ENCODE data around the gene HABP4. TPM values are rescaled to one million over a fixed set of nuclear protein-coding genes. Genes with fewer than 3 reads are reported as not detected.

HABP4 gene
- total and polyA plus RNA-seq, 9 of the 15 experiments (the other 6 are each of a cell fraction or from before 2014, with no cell fraction given), result 0.38 to 2.4 (median 1.9) TPM

- H3K27me3 ChIP-seq (ENCODE audit: control insufficient read depth in 2 of 2, insufficient read depth in 2 of 2, low read length in 2 of 2), result peaks cover 6 to 49% of the 10 kb centered on the region in 2 experiments
- ATAC-seq, result no peak
- CTCF ChIA-PET (ENCODE audit: low intra/inter-chr PET ratio), result no interaction called here
- BruUV-seq (replicated peaks), result no TSS peak
- no peak overlapping the region for H3K4me3 ChIP-seq
- FAIRE-seq, result no peak
- H3K4me1 ChIP-seq (replicated peaks in 1 of 2; ENCODE audit: control insufficient read depth in 2 of 2, insufficient read depth in 2 of 2, low read length in 2 of 2), result peaks cover 0 to 10% of the 10 kb centered on the region in 2 experiments; a peak in 1 of 5 replicates
- no peak for TF ChIP-seq CCAR2 (IDR thresholded peaks at IDR 0.05; ENCODE audit: low read depth, low read length)
- no peak for TF ChIP-seq CXXC5 (CRISPR knock-in tag; IDR thresholded peaks at IDR 0.05)
- TF ChIP-seq MYC (IDR thresholded peaks at IDR 0.05; ENCODE audit: low read depth, low read length), result no peak
- no peak for TF ChIP-seq MYC (CRISPR knock-in tag; IDR thresholded peaks at IDR 0.05; ENCODE audit: borderline replicate concordance, low read depth)
- TF ChIP-seq FOXJ2 (tag; IDR thresholded peaks at IDR 0.05), result no peak
- no peak for TF ChIP-seq CBX3 (IDR thresholded peaks at IDR 0.05; ENCODE audit: borderline replicate concordance in 1 of 2, low read length in 2 of 2)
- no peak for TF ChIP-seq ZNF224 (CRISPR knock-in tag; IDR thresholded peaks at IDR 0.05)
- no peak for TF ChIP-seq KAT8 (IDR thresholded peaks at IDR 0.05; ENCODE audit: low read depth)
- no peak for TF ChIP-seq PATZ1 (CRISPR knock-in tag; IDR thresholded peaks at IDR 0.05; ENCODE audit: borderline replicate concordance)
- TF ChIP-seq ZNF707 (CRISPR knock-in tag; conservative IDR thresholded peaks at IDR 0.05), result no peak
- no peak for TF ChIP-seq SMAD2 (IDR thresholded peaks at IDR 0.05; ENCODE audit: low read depth, low read length)
- TF ChIP-seq ZSCAN29 (IDR thresholded peaks at IDR 0.05), result no peak
- TF ChIP-seq, protein P1, sequence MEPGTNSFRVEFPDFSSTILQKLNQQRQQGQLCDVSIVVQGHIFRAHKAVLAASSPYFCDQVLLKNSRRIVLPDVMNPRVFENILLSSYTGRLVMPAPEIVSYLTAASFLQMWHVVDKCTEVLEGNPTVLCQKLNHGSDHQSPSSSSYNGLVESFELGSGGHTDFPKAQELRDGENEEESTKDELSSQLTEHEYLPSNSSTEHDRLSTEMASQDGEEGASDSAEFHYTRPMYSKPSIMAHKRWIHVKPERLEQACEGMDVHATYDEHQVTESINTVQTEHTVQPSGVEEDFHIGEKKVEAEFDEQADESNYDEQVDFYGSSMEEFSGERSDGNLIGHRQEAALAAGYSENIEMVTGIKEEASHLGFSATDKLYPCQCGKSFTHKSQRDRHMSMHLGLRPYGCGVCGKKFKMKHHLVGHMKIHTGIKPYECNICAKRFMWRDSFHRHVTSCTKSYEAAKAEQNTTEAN (CRISPR knock-in tag; IDR thresholded peaks at IDR 0.05), result no peak
- TF ChIP-seq HNRNPK (IDR thresholded peaks at IDR 0.05; ENCODE audit: low read depth, low read length, poor library complexity, severe bottlenecking), result no peak
- TF ChIP-seq ZBTB8A (IDR thresholded peaks at IDR 0.05; ENCODE audit: partially characterized antibody), result no peak
- TF ChIP-seq ZNF780A (CRISPR knock-in tag; IDR thresholded peaks at IDR 0.05), result no peak
- no peak for TF ChIP-seq ZNF133 (CRISPR knock-in tag; IDR thresholded peaks at IDR 0.05)
- no peak for TF ChIP-seq ARID2 (IDR thresholded peaks at IDR 0.05)
- no peak for TF ChIP-seq SNIP1 (IDR thresholded peaks at IDR 0.05; ENCODE audit: low read depth)
- TF ChIP-seq GTF2F1 (IDR thresholded peaks at IDR 0.05; ENCODE audit: low read depth, low read length), result no peak
- no peak for TF ChIP-seq MTA2 (IDR thresholded peaks at IDR 0.05; ENCODE audit: low read depth)
- POLR2A ChIA-PET, result no interaction called here
- H3K4me2 ChIP-seq (ENCODE audit: insufficient read depth, low read length), result no peak overlapping the region
- H3K9ac ChIP-seq (ENCODE audit: insufficient read depth in 1 of 2, low read depth in 2 of 2, low read length in 2 of 2), result no peak overlapping the region
- WGBS (ENCODE audit: insufficient coverage, low coverage, missing lambda C conversion rate), result 43% methylated on average over 14 of the region's 14 CpGs
- H3K79me2 ChIP-seq (ENCODE audit: control insufficient read depth, insufficient read depth, low read length), result no peaks in the 10 kb centered on the region
- peaks cover 4% of the 10 kb centered on the region; the same call in 1 of the 2 replicates for H4K20me1 ChIP-seq (replicated peaks; ENCODE audit: control insufficient read depth, insufficient read depth, low read length)
- no peak for DNase-seq (ENCODE audit: extremely low read depth in 1 of 4, low spot score in 3 of 4)
- in situ Hi-C loops (cut with MboI) (no loop called here), intact Hi-C loops (cut with micrococcal nuclease) (no loop called here)
- no peak overlapping the region for H2AFZ ChIP-seq (ENCODE audit: low read depth, low read length)
- H3K36me3 ChIP-seq (ENCODE audit: control insufficient read depth, insufficient read depth, low read length), result no peaks in the 10 kb centered on the region
- H3K9me1 ChIP-seq (ENCODE audit: control insufficient read depth, insufficient read depth, low read length), result no peaks in the 10 kb centered on the region
- no peak overlapping the region for H3K27ac ChIP-seq (ENCODE audit: extremely low read depth, low read depth, low read length)
- H3K9me3 ChIP-seq (replicated peaks; ENCODE audit: control insufficient read depth, insufficient read depth, low read depth, low read length), result no peaks in the 10 kb centered on the region
Measured at GRCh38 chr9:96500696-96501632, 51.0 kb downstream of the HABP4 start.
